Left ventricle myocardium inferior (tissue), 1 donor: ENCODE measurements around the gene RFC5. TPM values are rescaled to one million over a fixed set of nuclear protein-coding genes. Genes with fewer than 3 reads are reported as not detected.

Experiments
- DNase-seq: peaks from one replicate; pipeline ENCODE4 v3.0.0-alpha.2; 2020
- H3K27ac ChIP-seq: fragments of 200-600 bp; replicated peaks from 2 replicates; pipeline ENCODE4 v1.8.0; 2021
- H3K27me3 ChIP-seq: fragments of 200-600 bp; 2 replicates; pipeline ENCODE4 v1.8.0; 2021; ENCODE audit warnings: low read depth
- H3K36me3 ChIP-seq: fragments of 200-600 bp; 2 replicates; pipeline ENCODE4 v1.8.0; 2021
- H3K4me1 ChIP-seq: fragments of 200-600 bp; 2 replicates; pipeline ENCODE4 v1.8.0; 2021
- H3K4me3 ChIP-seq: fragments of 200-600 bp; 2 replicates; pipeline ENCODE4 v1.8.0; 2021; ENCODE audit warnings: mild to moderate bottlenecking, moderate library complexity
- H3K9me3 ChIP-seq: fragments of 200-600 bp; replicated peaks from 2 replicates; pipeline ENCODE4 v1.8.0; 2021
- CTCF ChIP-seq: fragments of 200-600 bp; IDR thresholded peaks from 2 replicates; pipeline ENCODE4 v1.8.0; 2021; ENCODE audit warnings: antibody characterized with exemption, mild to moderate bottlenecking, borderline replicate concordance
- intact Hi-C: fragments of 100-400 bp; cut with micrococcal nuclease; formaldehyde crosslinking; loops from one replicate; pipeline ENCODE4 v1.11.0; 2022
- total RNA-seq: library from RNA; stranded (reverse); fragmentation: NEBNext Ultra II Directional; extraction: Animal tissue kit (Norgen Biotek cat#: 25700); gene quantifications from one replicate; pipeline ENCODE4 v1.2.1, GENCODE V29; 2021
- donor health status: DM: no; HTN: yes; CAD: no; lungs with severe emphysema.

The RFC5 gene
- total RNA-seq, 1 donor from 2014 or later: 4.4 TPM

- Histone ChIP-seq H3K36me3 (no peaks in the 10 kb centered on the region), H3K27ac (no peak overlapping the region), H3K4me3 (no peak overlapping the region), H3K27me3 (peaks cover 84% of the 10 kb centered on the region), H3K4me1 (peaks cover 7% of the 10 kb centered on the region), H3K9me3 (peaks cover 25% of the 10 kb centered on the region)
- intact Hi-C loops: no loop called here
- no peak for DNase-seq
- no peak for TF ChIP-seq CTCF
These were observed 46.2 kb upstream of the RFC5 start for GRCh38 chr12:117970334-117970733.

- DNase-seq: no peak
- no peak overlapping the region for H3K27ac ChIP-seq
- H3K4me3 ChIP-seq: no peak overlapping the region
- peaks cover 76% of the 10 kb centered on the region for H3K27me3 ChIP-seq
- intact Hi-C loops: no loop called here
- no peak for TF ChIP-seq CTCF
- peaks cover 7% of the 10 kb centered on the region for H3K4me1 ChIP-seq
- no peaks in the 10 kb centered on the region for H3K36me3 ChIP-seq
- H3K9me3 ChIP-seq: peaks cover 25% of the 10 kb centered on the region
These were observed 44.2 kb upstream of the RFC5 start for GRCh38 chr12:117972301-117972700.

- H3K27ac ChIP-seq: no peak overlapping the region
- peaks cover 56% of the 10 kb centered on the region for H3K27me3 ChIP-seq
- TF ChIP-seq CTCF: no peak
- no peak for DNase-seq
- H3K36me3 ChIP-seq: no peaks in the 10 kb centered on the region
- intact Hi-C loops: no loop called here
- H3K4me1 ChIP-seq: no peaks in the 10 kb centered on the region
- H3K9me3 ChIP-seq: peaks cover 25% of the 10 kb centered on the region
- no peak overlapping the region for H3K4me3 ChIP-seq
These were observed 41.5 kb upstream of the RFC5 start for GRCh38 chr12:117975006-117975405.

GRCh38 chr12:117977373-117977772 is 39.1 kb upstream of the RFC5 start:
- intact Hi-C loops: no loop called here
- no peak for TF ChIP-seq CTCF

GRCh38 chr12:117980616-117981015 is 35.9 kb upstream of the RFC5 start:
- TF ChIP-seq CTCF: no peak
- no peak overlapping the region for H3K4me3 ChIP-seq
- intact Hi-C loops: no loop called here
- no peaks in the 10 kb centered on the region for H3K4me1 ChIP-seq
- no peak overlapping the region for H3K27ac ChIP-seq
- H3K9me3 ChIP-seq: no peaks in the 10 kb centered on the region
- peaks cover 45% of the 10 kb centered on the region for H3K27me3 ChIP-seq
- no peaks in the 10 kb centered on the region for H3K36me3 ChIP-seq
- DNase-seq: no peak

More at GRCh38 chr12:117977373-117977772, 39.1 kb upstream of the RFC5 start:
- Histone ChIP-seq H3K27me3 (peaks cover 68% of the 10 kb centered on the region), H3K4me3 (no peak overlapping the region), H3K4me1 (no peaks in the 10 kb centered on the region), H3K36me3 (no peaks in the 10 kb centered on the region), H3K27ac (no peak overlapping the region), H3K9me3 (peaks cover 2% of the 10 kb centered on the region)
- no peak for DNase-seq

GRCh38 chr12:117981267-117981666 is 35.2 kb upstream of the RFC5 start:
- H3K4me1 ChIP-seq: no peaks in the 10 kb centered on the region
- no peaks in the 10 kb centered on the region for H3K36me3 ChIP-seq
- no peak for TF ChIP-seq CTCF
- H3K27ac ChIP-seq: no peak overlapping the region
- H3K27me3 ChIP-seq: peaks cover 47% of the 10 kb centered on the region
- no peaks in the 10 kb centered on the region for H3K9me3 ChIP-seq
- intact Hi-C loops: no loop called here
- no peak overlapping the region for H3K4me3 ChIP-seq
- no peak for DNase-seq
